GM18508 (cell line): ENCODE measurements around the gene CROCC.
A peak's percentile ranks its signal among the peaks of the same experiment; 100 is the strongest.
"Not testable (repeated sequence)": the region's sequence is repeated elsewhere in the genome, so short reads cannot be mapped to it uniquely, and the experiment has no call there.

Source experiments
- ATAC-seq: cut with Tn5 transposase; IDR thresholded peaks from one replicate; pipeline ENCODE4 v1.9.1; 2021; ENCODE audit warnings: moderate number of reproducible peaks; ENCODE audit not compliant: insufficient read depth, unreplicated experiment

The CROCC gene

GRCh38 chr1:16896316-16897055, 25.2 kb upstream of the CROCC start:
- ATAC-seq = not testable (repeated sequence)

DNA sequence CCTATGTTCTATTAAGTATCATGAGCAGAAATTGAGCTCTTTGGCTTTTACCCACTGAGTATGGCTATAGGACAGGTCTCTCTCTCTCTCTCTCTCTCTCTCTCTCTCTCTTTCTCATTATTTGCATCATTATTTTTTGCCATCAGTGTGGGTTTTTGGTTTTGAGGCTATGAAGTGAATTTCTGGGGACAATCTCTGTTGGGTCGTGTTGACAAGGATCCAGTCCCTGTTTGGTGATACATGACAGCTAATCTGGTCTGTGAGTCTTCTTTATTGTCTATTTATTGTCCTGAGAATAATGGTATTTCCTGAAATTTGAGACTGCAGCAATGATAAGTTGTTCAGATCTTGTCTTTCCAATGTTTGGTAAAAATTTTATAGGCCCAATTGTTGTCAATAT, 24.1 kb upstream of the CROCC start:
- ATAC-seq = not testable (repeated sequence)

GRCh38 chr1:16898298-16898697, 23.4 kb upstream of the CROCC start:
- ATAC-seq = not testable (repeated sequence)

GRCh38 chr1:16899020-16899419, 22.7 kb upstream of the CROCC start:
- not testable (repeated sequence) for ATAC-seq

DNA sequence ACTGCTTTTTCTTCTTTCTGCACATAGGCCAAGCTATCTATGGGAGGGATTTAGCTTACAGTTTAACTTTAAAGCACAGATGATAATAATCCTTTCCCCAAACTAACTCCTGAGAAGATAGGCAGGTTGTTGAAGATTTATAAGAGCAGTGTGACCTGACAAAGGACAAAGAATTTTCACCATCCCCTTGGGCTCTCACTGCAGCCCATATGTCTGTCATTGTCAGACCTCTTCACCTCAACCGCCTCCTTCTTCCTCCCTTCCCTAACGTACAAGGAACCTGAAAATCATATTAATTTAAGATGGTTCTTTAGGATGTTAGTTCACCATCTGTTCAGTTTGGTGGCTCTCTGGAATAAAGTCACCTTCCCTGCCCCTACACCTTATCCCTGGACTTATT, 21.0 kb upstream of the CROCC start:
- no peak for ATAC-seq

GRCh38 chr1:16901371-16901770, 20.4 kb upstream of the CROCC start:
- not testable (repeated sequence) for ATAC-seq

DNA sequence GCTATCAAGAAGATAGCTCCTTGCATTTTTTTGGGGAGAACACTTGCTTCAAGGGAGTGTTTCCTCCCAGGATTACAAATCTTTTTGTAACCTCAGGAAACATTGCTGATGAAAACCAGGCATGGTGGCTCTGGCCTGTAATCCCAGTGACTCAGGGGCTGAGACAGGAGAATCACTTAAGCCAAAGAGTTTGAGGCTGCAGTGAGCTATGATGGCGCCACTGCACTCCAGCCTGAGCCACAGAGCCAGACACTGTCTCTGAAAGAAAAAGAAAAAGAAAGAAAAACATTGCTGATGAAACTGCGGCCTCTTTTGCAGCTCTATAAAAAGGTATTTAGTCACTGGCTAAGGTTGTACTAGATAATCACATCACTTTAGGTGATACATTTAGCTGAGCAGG, 18.7 kb upstream of the CROCC start:
- no peak for ATAC-seq

GRCh38 chr1:16903458-16903796, 18.3 kb upstream of the CROCC start:
- no peak for ATAC-seq

- ATAC-seq = peak; percentile 60
Measured at GRCh38 chr1:16904560-16905109, 17.1 kb upstream of the CROCC start.

GRCh38 chr1:16905110-16905867, 16.4 kb upstream of the CROCC start:
- ATAC-seq = peak; percentile 53

DNA sequence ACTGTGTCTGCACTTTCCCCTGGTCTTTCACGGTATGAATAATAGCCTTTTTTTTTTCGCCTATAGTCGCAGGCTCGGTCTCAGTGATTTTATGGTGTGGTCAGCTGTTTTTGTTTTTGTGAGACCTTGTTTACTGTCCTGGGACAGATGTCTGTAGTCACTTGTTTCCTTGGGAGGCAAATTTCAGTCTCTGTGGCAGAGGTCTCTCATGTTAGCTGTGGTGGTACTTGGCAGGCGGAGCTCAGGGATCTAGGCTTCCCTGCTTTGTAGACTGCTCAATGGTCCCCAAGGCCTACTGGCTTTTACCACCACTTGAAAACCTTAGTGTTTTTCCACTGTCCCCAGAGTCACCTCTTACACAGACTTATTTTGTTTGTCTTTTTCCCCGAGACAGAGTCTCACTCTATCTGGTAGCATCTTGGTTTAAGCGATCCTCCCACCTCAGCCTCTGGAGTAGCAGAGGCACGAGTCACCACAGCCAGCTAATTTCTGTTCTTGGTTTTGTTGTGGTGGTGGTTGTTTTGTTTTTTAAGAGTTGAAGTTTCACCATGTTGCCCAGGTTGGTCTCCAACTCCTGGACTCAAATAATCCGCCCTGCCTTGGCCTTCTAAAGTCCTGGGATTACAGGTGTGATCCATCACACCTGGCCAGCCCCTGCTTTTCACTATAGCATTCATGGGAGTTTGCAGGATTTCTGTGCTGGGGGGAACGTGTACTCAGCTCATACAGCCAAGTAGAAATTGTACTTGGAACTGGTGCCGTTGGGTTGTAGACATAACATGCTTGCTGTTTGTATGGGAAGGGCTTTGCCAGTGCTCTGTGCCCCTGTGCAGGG, 15.6 kb upstream of the CROCC start:
- no peak for ATAC-seq

- ATAC-seq = no peak
Measured at GRCh38 chr1:16906873-16907272, 14.9 kb upstream of the CROCC start.

- no peak for ATAC-seq
Measured at GRCh38 chr1:16907870-16908758, 13.6 kb upstream of the CROCC start.

DNA sequence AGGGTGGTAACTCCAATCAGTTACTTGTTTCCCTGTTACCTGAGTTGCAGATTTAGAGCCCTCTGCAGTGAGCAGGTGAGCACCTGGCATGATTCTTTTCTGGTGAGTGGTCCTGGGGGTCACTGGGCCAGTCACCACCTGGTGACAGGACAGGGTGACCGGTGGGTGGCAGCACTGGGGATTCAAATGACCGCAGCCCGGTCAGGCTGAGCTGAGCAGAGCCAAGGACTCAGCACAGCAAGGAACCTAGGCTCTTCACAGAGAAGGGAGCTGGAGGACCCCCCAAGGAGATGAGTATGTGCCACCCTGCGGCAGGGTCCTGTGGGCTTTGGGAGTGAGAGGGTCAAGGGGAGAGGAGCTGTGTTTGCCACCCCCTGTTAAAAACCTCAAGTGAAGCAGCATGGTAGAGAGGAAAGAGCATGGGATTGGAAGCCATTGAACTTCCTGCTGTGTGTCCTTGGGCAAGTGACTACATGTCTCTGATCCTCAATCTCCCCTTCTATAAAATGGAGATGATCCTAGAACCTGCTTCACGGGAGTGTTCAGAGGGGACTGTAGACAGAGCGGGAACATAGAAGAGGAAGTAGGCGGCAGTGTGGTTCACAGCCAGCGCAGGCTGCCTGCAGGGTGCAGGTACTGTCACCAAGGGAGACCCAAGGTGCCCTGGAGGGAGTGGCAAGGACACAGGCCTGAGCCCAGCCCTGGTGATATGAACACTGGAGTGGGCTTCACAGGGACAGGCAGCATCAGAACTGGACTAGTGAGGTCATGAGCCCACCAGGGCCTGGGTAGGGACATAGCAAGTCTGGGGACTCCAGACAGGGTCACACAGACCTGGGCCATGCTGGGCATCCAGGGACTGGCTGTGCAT, 9.6 kb upstream of the CROCC start:
- ATAC-seq = not testable (repeated sequence)

- not testable (repeated sequence) for ATAC-seq
Measured at GRCh38 chr1:16912742-16913141, 9.0 kb upstream of the CROCC start.

DNA sequence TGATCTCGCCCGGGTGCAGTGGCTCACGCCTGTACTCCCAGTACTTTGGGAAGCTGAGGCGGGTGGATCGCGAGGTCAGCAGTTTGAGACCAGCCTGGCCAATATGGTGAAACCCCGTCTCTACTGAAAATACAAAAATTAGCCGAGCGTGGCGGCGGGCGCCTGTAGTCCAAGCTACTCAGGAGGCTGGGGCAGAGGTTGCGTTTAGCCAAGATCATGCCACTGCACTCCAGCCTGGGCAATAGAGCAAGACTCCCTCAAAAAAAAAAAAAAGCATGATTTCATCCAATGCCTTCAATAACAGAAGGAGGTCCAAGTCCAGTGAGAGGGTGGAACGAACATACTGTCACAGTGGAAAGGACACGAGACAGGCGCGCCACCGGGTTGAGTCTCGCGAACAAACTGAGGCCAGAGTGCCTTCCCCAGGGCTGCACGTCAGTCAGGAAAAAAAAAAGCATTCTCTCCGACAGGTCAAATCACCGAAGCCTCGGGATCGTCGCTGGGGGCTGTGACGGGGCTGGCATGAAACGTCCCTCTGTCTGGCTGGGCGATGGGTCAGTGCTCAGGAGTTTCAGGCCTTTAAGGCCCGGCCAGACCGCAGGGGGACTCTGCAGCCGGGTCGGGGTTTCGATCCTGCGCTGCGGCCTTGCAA, 8.4 kb upstream of the CROCC start:
- no peak for ATAC-seq

DNA sequence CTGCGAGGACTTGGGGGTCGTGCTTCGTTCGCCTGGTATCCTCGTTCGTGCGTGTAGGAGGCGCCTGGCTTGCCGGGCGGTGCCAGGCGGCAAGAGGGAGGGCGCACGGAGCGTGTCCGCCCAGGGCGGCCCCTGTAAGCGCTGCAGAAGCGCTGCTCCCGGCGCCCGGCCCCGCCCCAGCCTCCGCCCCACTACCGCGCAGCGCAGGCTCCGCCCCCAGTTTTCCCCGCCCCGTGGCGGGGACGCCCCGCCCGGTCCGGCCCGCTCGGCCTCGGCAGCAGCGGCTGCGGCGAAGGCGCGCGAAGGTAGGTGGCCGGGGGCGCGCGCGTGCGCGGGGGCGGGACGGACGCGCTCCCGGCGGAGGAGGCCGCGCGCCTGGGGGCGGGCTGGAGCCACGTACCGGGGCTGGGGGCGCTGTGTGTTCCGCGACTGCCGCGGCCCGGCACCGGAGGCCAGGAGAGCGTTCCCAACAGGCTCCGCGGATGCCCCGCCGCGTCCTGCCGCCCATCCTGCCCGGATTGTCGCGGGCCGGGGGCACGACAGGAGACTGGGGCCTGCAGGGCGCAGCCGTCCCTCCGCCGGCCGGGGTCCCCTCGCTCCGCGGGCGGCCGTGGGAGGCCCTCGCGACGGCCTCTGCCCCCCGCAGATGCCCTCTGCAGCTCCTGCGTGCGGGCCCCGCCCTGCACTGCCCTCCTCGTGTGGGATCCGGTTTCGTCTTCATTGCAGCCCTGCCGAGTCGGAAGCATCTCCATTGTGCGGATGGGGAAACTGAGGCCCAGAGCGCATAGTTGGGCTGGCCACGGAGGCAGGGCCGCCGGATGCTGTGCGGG, 7.7 kb upstream of the CROCC start:
- no peak for ATAC-seq
